ENCODE measurements around the gene PXMP2.

- TF ChIP-seq POLR2A (IDR thresholded peaks at IDR 0.05): no peak
- no peak for TF ChIP-seq CTCF (IDR thresholded peaks at IDR 0.05)
Measured at GRCh38 chr12:132711080-132711843, 23.9 kb downstream of the PXMP2 start.
